CD4-positive, CD25-positive, alpha-beta regulatory T cell (primary cell): Measurements from ENCODE around the gene CABP4. TPM values are rescaled to one million over a fixed set of nuclear protein-coding genes. Genes with fewer than 3 reads are reported as not detected.

Experiments used
- ATAC-seq, 2 donors: fragments of 150-1000 bp; cut with Tn5 transposase; one replicate each; pipeline ENCODE4 v1.10.0; 2021; ENCODE audit warnings: low read depth in 2 of 2, moderate number of reproducible peaks in 2 of 2, moderate library complexity in 1 of 2
- DNase-seq, 3 donors: peaks; one replicate each; pipeline versions ENCODE4 v3.0.0 to v3.0.0-alpha.2; 2012 to 2022; ENCODE audit warnings: mixed read lengths in 1 of 3
- H3K27ac ChIP-seq: one replicate; pipeline ENCODE4 v1.7.0; 2013; ENCODE audit warnings: mild to moderate bottlenecking, low read length; ENCODE audit not compliant: insufficient read depth, poor library complexity, severe bottlenecking
- H3K27me3 ChIP-seq: one replicate; pipeline ENCODE4 v1.7.0; 2013; ENCODE audit warnings: low read length; ENCODE audit not compliant: control insufficient read depth, insufficient read depth
- H3K36me3 ChIP-seq: one replicate; pipeline ENCODE4 v1.7.0; 2013; ENCODE audit warnings: mild to moderate bottlenecking, low read length, moderate library complexity; ENCODE audit not compliant: control insufficient read depth, insufficient read depth
- H3K4me1 ChIP-seq: 2 replicates; pipeline ENCODE4 v1.7.0; 2013; ENCODE audit warnings: mild to moderate bottlenecking, low read length; ENCODE audit not compliant: insufficient read depth, control insufficient read depth, poor library complexity, severe bottlenecking
- H3K4me3 ChIP-seq: one replicate; pipeline ENCODE4 v1.7.0; 2013; ENCODE audit warnings: low read depth, mild to moderate bottlenecking, low read length, moderate library complexity
- H3K9me3 ChIP-seq, 2 experiments: 1 replicate in 1 of 2; 2 replicates in 1 of 2; pipeline ENCODE4 v1.7.0; 2013; ENCODE audit warnings: low read length in 2 of 2, mild to moderate bottlenecking in 1 of 2, moderate library complexity in 1 of 2; ENCODE audit not compliant: control insufficient read depth in 2 of 2
- H3K27ac Mint-ChIP-seq, 3 donors: one replicate each; pipeline ENCODE4 v1.8.0; 2020 to 2022; ENCODE audit warnings: mild to moderate bottlenecking in 3 of 3, mixed read lengths in 3 of 3, moderate library complexity in 2 of 3
- H3K27me3 Mint-ChIP-seq: one replicate; pipeline ENCODE4 v1.8.0; 2022; ENCODE audit warnings: mild to moderate bottlenecking, mixed read lengths
- H3K36me3 Mint-ChIP-seq: one replicate; pipeline ENCODE4 v1.8.0; 2020; ENCODE audit warnings: mixed read lengths
- H3K4me1 Mint-ChIP-seq, 4 donors: one replicate each; pipeline ENCODE4 v1.8.0; 2020 to 2022; ENCODE audit warnings: mixed read lengths in 4 of 4, mild to moderate bottlenecking in 1 of 4
- H3K4me3 Mint-ChIP-seq, 4 donors: one replicate each; pipeline ENCODE4 v1.8.0; 2020 to 2022; ENCODE audit warnings: mild to moderate bottlenecking in 4 of 4, mixed read lengths in 4 of 4, moderate library complexity in 3 of 4
- H3K9me3 Mint-ChIP-seq, 7 donors: one replicate each; pipeline ENCODE4 v1.8.0; 2020 to 2022; ENCODE audit warnings: mixed read lengths in 7 of 7, mild to moderate bottlenecking in 3 of 7, moderate library complexity in 2 of 7
- polyA plus RNA-seq, 4 donors: library from polyadenylated mRNA; unstranded; fragments of 300-500 nt; fragmentation: Illumina TruSeq; gene quantifications; one replicate each; pipeline ENCODE4 v1.2.3, GENCODE V29; 2021
- total RNA-seq: library from RNA; stranded (reverse); gene quantifications from one replicate; pipeline ENCODE4 v1.2.3, GENCODE V29; 2022

The CABP4 gene
- total and polyA plus RNA-seq, 5 donors from 2014 or later = 0.57 to 13.2 (median 0.96) TPM

GRCh38 chr11:67501854-67502253 is 46.7 kb downstream of the CABP4 start:
- no peaks in the 10 kb centered on the region for H3K9me3 ChIP-seq
- H3K9me3 Mint-ChIP-seq = no peaks in the 10 kb centered on the region
- DNase-seq (no peak), ATAC-seq (no peak)
- H3K4me1 Mint-ChIP-seq = peaks cover 10 to 40% (median 27%) of the 10 kb centered on the region in 4 donors
- H3K27ac ChIP-seq = no peak overlapping the region
- peak overlapping the region in 2 of 4 donors; percentile 47 to 62 for H3K4me3 Mint-ChIP-seq
- H3K36me3 ChIP-seq = peaks cover 37% of the 10 kb centered on the region
- peaks cover 33% of the 10 kb centered on the region for H3K4me1 ChIP-seq
- no peak overlapping the region for H3K4me3 ChIP-seq
- no peak overlapping the region for H3K27ac Mint-ChIP-seq
- no peaks in the 10 kb centered on the region for H3K27me3 ChIP-seq
- no peaks in the 10 kb centered on the region for H3K27me3 Mint-ChIP-seq
- H3K36me3 Mint-ChIP-seq = peaks cover 10% of the 10 kb centered on the region

GRCh38 chr11:67502328-67502979 is 47.3 kb downstream of the CABP4 start:
- no peak for ATAC-seq
- H3K4me1 Mint-ChIP-seq = peaks cover 10 to 45% (median 32%) of the 10 kb centered on the region in 4 donors
- peaks cover 10% of the 10 kb centered on the region for H3K36me3 Mint-ChIP-seq
- H3K36me3 ChIP-seq = peaks cover 35% of the 10 kb centered on the region
- no peaks in the 10 kb centered on the region for H3K9me3 Mint-ChIP-seq
- peak overlapping the region in 2 of 3 donors; percentile 39 to 78 for H3K27ac Mint-ChIP-seq
- no peak for DNase-seq
- H3K27me3 ChIP-seq = no peaks in the 10 kb centered on the region
- no peak overlapping the region for H3K27ac ChIP-seq
- H3K27me3 Mint-ChIP-seq = no peaks in the 10 kb centered on the region
- H3K9me3 ChIP-seq = no peaks in the 10 kb centered on the region
- peak overlapping the region; percentile 80 to 92 (median 88) for H3K4me3 Mint-ChIP-seq
- peaks cover 39% of the 10 kb centered on the region for H3K4me1 ChIP-seq
- no peak overlapping the region for H3K4me3 ChIP-seq

- ATAC-seq = no peak
- peaks cover 10 to 45% (median 32%) of the 10 kb centered on the region in 4 donors for H3K4me1 Mint-ChIP-seq
- no peak for DNase-seq
- peak overlapping the region; percentile 47 for H3K27ac ChIP-seq
- peak overlapping the region; percentile 80 to 92 (median 88) for H3K4me3 Mint-ChIP-seq
- no peaks in the 10 kb centered on the region for H3K27me3 Mint-ChIP-seq
- peak overlapping the region; percentile 39 to 97 (median 78) for H3K27ac Mint-ChIP-seq
- no peaks in the 10 kb centered on the region for H3K9me3 ChIP-seq
- H3K4me3 ChIP-seq = no peak overlapping the region
- peaks cover 32% of the 10 kb centered on the region for H3K36me3 ChIP-seq
- H3K9me3 Mint-ChIP-seq = no peaks in the 10 kb centered on the region
- no peaks in the 10 kb centered on the region for H3K27me3 ChIP-seq
- peaks cover 44% of the 10 kb centered on the region for H3K4me1 ChIP-seq
- peaks cover 10% of the 10 kb centered on the region for H3K36me3 Mint-ChIP-seq
Observed at GRCh38 chr11:67503119-67504004, 48.2 kb downstream of the CABP4 start.

GRCh38 chr11:67504005-67504949 is 49.1 kb downstream of the CABP4 start:
- peak overlapping the region; percentile 53 for H3K4me3 ChIP-seq
- H3K9me3 ChIP-seq = no peaks in the 10 kb centered on the region
- DNase-seq (peak; percentile 42 to 52 (median 43)), ATAC-seq (no peak)
- Mint-ChIP-seq H3K4me1 (peaks cover 10 to 53% (median 38%) of the 10 kb centered on the region in 4 donors), H3K4me3 (peak overlapping the region; percentile 90 to 94 (median 92)), H3K27me3 (peaks cover 6% of the 10 kb centered on the region), H3K9me3 (no peaks in the 10 kb centered on the region), H3K27ac (peak overlapping the region in 2 of 3 donors; percentile 73 to 80), H3K36me3 (peaks cover 10% of the 10 kb centered on the region)
- H3K27me3 ChIP-seq = no peaks in the 10 kb centered on the region
- H3K4me1 ChIP-seq = peaks cover 49% of the 10 kb centered on the region
- peak overlapping the region; percentile 98 for H3K27ac ChIP-seq
- H3K36me3 ChIP-seq = peaks cover 29% of the 10 kb centered on the region

- Mint-ChIP-seq H3K27me3 (peaks cover 11% of the 10 kb centered on the region), H3K27ac (peak within 1 kb of the TSS; percentile 86 to 96 (median 94)), H3K4me3 (peak within 1 kb of the TSS; percentile 90 to 98 (median 94)), H3K9me3 (no peaks in the 10 kb centered on the region), H3K36me3 (peaks cover 10% of the 10 kb centered on the region), H3K4me1 (peaks cover 10 to 55% (median 38%) of the 10 kb centered on the region in 4 donors)
- peak within 1 kb of the TSS; percentile 98 for H3K27ac ChIP-seq
- DNase-seq = peak; percentile 67 to 76 (median 70)
- peak within 1 kb of the TSS; percentile 55 for H3K4me3 ChIP-seq
- ATAC-seq = peak; percentile 2 to 4
- peaks cover 49% of the 10 kb centered on the region for H3K4me1 ChIP-seq
- H3K27me3 ChIP-seq = no peaks in the 10 kb centered on the region
- peaks cover 23% of the 10 kb centered on the region for H3K36me3 ChIP-seq
- H3K9me3 ChIP-seq = no peaks in the 10 kb centered on the region
Observed at GRCh38 chr11:67504950-67505581, 49.9 kb downstream of the CABP4 start, which contains the start of gene PITPNM1. TSS of gene PITPNM1 (minus strand) at chr11:67505363. CDS start at chr11:67504180, 1,183 bp downstream.

- H3K27ac ChIP-seq = peak overlapping the region; percentile 98
- H3K4me1 Mint-ChIP-seq = peaks cover 8 to 51% (median 34%) of the 10 kb centered on the region in 4 donors
- peaks cover 3% of the 10 kb centered on the region for H3K27me3 ChIP-seq
- peaks cover 17% of the 10 kb centered on the region for H3K36me3 ChIP-seq
- H3K27ac Mint-ChIP-seq = peak overlapping the region; percentile 86 to 96 (median 94)
- H3K9me3 Mint-ChIP-seq = no peaks in the 10 kb centered on the region
- peaks cover 19% of the 10 kb centered on the region for H3K27me3 Mint-ChIP-seq
- no peaks in the 10 kb centered on the region for H3K9me3 ChIP-seq
- peaks cover 49% of the 10 kb centered on the region for H3K4me1 ChIP-seq
- peak overlapping the region; percentile 55 for H3K4me3 ChIP-seq
- peak overlapping the region; percentile 90 to 98 (median 94) for H3K4me3 Mint-ChIP-seq
- ATAC-seq (peak; percentile 43 to 50), DNase-seq (peak; percentile 84 to 92 (median 88))
- peaks cover 6% of the 10 kb centered on the region for H3K36me3 Mint-ChIP-seq
Observed at GRCh38 chr11:67505605-67506396, 50.6 kb downstream of the CABP4 start.
